CD4-positive, alpha-beta T cell (primary cell): ENCODE data around the gene GTPBP2. TPM values are rescaled to one million over a fixed set of nuclear protein-coding genes. Genes with fewer than 3 reads are reported as not detected.
"Not testable (repeated sequence)": the region's sequence is repeated elsewhere in the genome, so short reads cannot be mapped to it uniquely, and the experiment has no call there.

ENCODE experiments used
- ATAC-seq: fragments of 200-7000 bp; cut with Tn5 transposase; one replicate; pipeline ENCODE4 v1.10.0; 2022; ENCODE audit warnings: mild to moderate bottlenecking; ENCODE audit not compliant: poor library complexity
- CTCF ChIA-PET: fragments of 350-600 bp; sonication (Branson Sonifier 250); formaldehyde crosslinking; loops from one replicate; lab custom pipeline; 2021; ENCODE audit warnings: antibody characterized with exemption, inconsistent platforms; lab: Charles Lee
- POLR2A ChIA-PET: fragments of 350-600 bp; sonication (Branson Sonifier 250); formaldehyde crosslinking; loops from one replicate; lab custom pipeline; 2021; ENCODE audit warnings: antibody characterized with exemption, inconsistent platforms; lab: Charles Lee
- DNase-seq, 14 experiments: peaks; one replicate each; pipeline ENCODE4 v3.0.0-alpha.2; 2013 to 2020; ENCODE audit warnings: mixed read lengths in 2 of 14
- H3K27ac ChIP-seq, 2 donors: one replicate each; pipeline versions ENCODE4 v1.5.1 to v1.7.0; 2013; ENCODE audit warnings: low read length in 2 of 2, low read depth in 1 of 2, mild to moderate bottlenecking in 1 of 2
- H3K27me3 ChIP-seq, 2 experiments: 1 replicate in 1 of 2; 2 replicates in 1 of 2; pipeline versions ENCODE4 v1.6.1 to v1.7.0; 2013; ENCODE audit warnings: low read length in 2 of 2, control low read depth in 1 of 2, mild to moderate bottlenecking in 1 of 2, moderate library complexity in 1 of 2; ENCODE audit not compliant: insufficient read depth in 2 of 2, control insufficient read depth in 1 of 2
- H3K36me3 ChIP-seq: one replicate; pipeline ENCODE4 v1.6.1; 2013; ENCODE audit warnings: low read length, control low read depth; ENCODE audit not compliant: insufficient read depth
- H3K4me1 ChIP-seq: one replicate; pipeline ENCODE4 v1.6.1; 2013; ENCODE audit warnings: low read length, control low read depth; ENCODE audit not compliant: insufficient read depth
- H3K4me3 ChIP-seq: one replicate; pipeline ENCODE4 v1.5.1; 2013; ENCODE audit warnings: mild to moderate bottlenecking, low read length, moderate library complexity
- H3K9me3 ChIP-seq, 2 experiments: 1 replicate in 1 of 2; 2 replicates in 1 of 2; pipeline versions ENCODE4 v1.6.1 to v1.7.0; 2013; ENCODE audit warnings: low read length in 2 of 2, mild to moderate bottlenecking in 2 of 2, control low read depth in 1 of 2, moderate library complexity in 1 of 2; ENCODE audit not compliant: control insufficient read depth in 1 of 2, insufficient read depth in 1 of 2
- H3K27ac Mint-ChIP-seq: one replicate; pipeline ENCODE4 v1.8.0; 2020; ENCODE audit warnings: mixed read lengths
- H3K27me3 Mint-ChIP-seq: one replicate; pipeline ENCODE4 v1.8.0; 2021; ENCODE audit warnings: mixed read lengths
- H3K36me3 Mint-ChIP-seq: one replicate; pipeline ENCODE4 v1.8.0; 2021; ENCODE audit warnings: low read depth, mixed read lengths
- H3K4me1 Mint-ChIP-seq: one replicate; pipeline ENCODE4 v1.8.0; 2021; ENCODE audit warnings: low read depth, mixed read lengths
- H3K4me3 Mint-ChIP-seq: one replicate; pipeline ENCODE4 v1.8.0; 2020; ENCODE audit warnings: mild to moderate bottlenecking, mixed read lengths
- H3K9me3 Mint-ChIP-seq: one replicate; pipeline ENCODE4 v1.8.0; 2020; ENCODE audit warnings: mixed read lengths
- intact Hi-C, 2 experiments: fragments of 100-400 bp; cut with DNase I in 1 of 2; cut with micrococcal nuclease in 1 of 2; formaldehyde crosslinking; loops; one replicate each; pipeline versions ENCODE4 v1.15.1 to v1.9.0; 2023 to 2025; cut with DNase I, micrococcal nuclease
- total RNA-seq, 174 experiments: library from RNA in 2 of 174; stranded (reverse) in 2 of 174; gene quantifications; one replicate each; pipeline ENCODE4 v1.2.3 and lab custom pipeline; 2021 to 2026
- TF ChIP-seq, protein P1 (sequence below): fragments of 200-600 bp; IDR thresholded peaks from one replicate; pipeline ENCODE4 v1.8.0; 2022; ENCODE audit warnings: antibody characterized with exemption, mild to moderate bottlenecking

GTPBP2 gene
- total RNA-seq, 2 experiments from 2014 or later: 31.5 to 33.9 TPM

DNA sequence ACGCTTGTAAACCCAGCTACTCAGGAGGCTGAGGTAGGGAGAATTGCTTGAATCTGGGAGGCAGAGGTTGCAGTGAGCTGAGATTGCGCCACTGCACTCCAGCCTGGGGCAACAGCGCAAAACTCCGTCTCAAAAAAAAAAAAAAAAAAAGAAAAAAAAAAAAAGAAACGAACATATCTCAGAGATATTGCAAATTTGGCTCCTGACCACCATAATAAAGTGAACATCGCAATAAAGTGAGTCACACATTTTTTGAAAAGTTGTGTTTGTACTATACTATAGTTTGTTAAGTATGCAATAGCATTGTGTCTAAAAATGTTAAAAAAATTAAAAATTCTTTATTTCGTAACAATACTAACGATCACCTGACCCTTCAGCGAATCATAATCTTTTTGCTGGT lies 29.1 kb upstream of the GTPBP2 start:
- Histone ChIP-seq H3K9me3 (no peaks in the 10 kb centered on the region), H3K4me3 (no peak overlapping the region), H3K36me3 (no peaks in the 10 kb centered on the region), H3K4me1 (no peaks in the 10 kb centered on the region), H3K27ac (no peak overlapping the region), H3K27me3 (no peaks in the 10 kb centered on the region)
- Mint-ChIP-seq H3K9me3 (no peaks in the 10 kb centered on the region), H3K4me1 (no peaks in the 10 kb centered on the region), H3K27me3 (no peaks in the 10 kb centered on the region), H3K4me3 (no peak overlapping the region), H3K36me3 (no peaks in the 10 kb centered on the region), H3K27ac (no peak overlapping the region)
- ATAC-seq: no peak
- POLR2A ChIA-PET: no interaction called here
- DNase-seq: no peak
- TF ChIP-seq, protein P1, sequence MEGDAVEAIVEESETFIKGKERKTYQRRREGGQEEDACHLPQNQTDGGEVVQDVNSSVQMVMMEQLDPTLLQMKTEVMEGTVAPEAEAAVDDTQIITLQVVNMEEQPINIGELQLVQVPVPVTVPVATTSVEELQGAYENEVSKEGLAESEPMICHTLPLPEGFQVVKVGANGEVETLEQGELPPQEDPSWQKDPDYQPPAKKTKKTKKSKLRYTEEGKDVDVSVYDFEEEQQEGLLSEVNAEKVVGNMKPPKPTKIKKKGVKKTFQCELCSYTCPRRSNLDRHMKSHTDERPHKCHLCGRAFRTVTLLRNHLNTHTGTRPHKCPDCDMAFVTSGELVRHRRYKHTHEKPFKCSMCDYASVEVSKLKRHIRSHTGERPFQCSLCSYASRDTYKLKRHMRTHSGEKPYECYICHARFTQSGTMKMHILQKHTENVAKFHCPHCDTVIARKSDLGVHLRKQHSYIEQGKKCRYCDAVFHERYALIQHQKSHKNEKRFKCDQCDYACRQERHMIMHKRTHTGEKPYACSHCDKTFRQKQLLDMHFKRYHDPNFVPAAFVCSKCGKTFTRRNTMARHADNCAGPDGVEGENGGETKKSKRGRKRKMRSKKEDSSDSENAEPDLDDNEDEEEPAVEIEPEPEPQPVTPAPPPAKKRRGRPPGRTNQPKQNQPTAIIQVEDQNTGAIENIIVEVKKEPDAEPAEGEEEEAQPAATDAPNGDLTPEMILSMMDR: no peak
- intact Hi-C loops: no loop called here
- CTCF ChIA-PET: no interaction called here

DNA sequence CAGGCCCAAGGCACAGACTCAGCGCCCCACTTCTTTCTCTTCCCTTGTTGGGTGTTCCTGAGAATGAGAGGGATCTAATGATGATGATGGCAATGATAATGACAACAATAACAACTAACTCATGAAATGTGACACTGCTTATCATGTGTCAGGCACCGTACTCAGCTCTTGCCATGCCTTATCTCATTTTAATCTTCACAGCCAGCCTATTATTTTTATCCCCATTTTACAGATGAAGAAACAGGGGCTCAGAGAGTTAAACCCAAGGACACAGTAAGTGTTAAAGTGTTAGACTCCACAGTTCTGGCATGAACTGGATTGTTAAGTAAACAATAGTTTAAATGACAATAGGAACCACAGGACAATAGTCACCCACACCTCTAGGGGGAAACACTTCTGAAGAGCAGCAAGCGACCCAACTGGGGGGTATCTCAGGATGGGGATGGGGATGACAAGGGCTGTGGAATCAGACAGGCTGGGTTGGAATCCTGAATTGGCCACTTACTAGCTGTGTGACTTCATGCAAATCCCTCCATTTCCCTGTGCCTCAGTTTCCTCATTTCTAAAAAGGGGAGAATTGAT lies 28.2 kb upstream of the GTPBP2 start:
- ChIA-PET POLR2A (no interaction called here), CTCF (no interaction called here)
- H3K9me3 ChIP-seq: no peaks in the 10 kb centered on the region
- no peak overlapping the region for H3K27ac ChIP-seq
- intact Hi-C loops: no loop called here
- DNase-seq (no peak), ATAC-seq (no peak)
- H3K4me1 ChIP-seq: no peaks in the 10 kb centered on the region
- Mint-ChIP-seq H3K27me3 (no peaks in the 10 kb centered on the region), H3K4me1 (no peaks in the 10 kb centered on the region), H3K4me3 (no peak overlapping the region), H3K36me3 (no peaks in the 10 kb centered on the region), H3K9me3 (no peaks in the 10 kb centered on the region), H3K27ac (no peak overlapping the region)
- TF ChIP-seq, protein P1: no peak
- H3K27me3 ChIP-seq: no peaks in the 10 kb centered on the region
- H3K36me3 ChIP-seq: no peaks in the 10 kb centered on the region
- no peak overlapping the region for H3K4me3 ChIP-seq

DNA sequence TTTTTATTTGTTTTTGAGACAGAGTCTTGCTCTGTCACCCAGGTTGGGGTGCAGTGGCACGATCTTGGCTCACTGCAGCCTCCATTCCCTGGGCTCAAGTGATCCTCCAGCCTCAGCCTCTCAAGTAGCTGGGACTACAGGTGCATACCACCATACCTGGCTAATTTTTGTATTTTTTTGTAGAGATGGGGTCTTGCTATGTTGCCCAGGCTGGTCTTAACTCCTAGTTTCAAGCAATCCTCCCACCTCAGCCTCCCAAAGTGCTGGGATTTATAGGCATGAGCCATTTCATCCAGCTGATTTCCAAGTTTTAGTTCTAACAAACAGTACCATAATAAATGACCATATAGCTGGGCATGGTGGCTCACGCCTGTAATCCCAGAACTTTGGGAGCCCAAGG lies 23.8 kb upstream of the GTPBP2 start:
- H3K9me3 Mint-ChIP-seq, POLR2A ChIA-PET, H3K4me3 ChIP-seq, intact Hi-C loops, ATAC-seq, H3K36me3 ChIP-seq, H3K27me3 ChIP-seq, H3K4me1 ChIP-seq, CTCF ChIA-PET, H3K9me3 ChIP-seq, H3K4me3 Mint-ChIP-seq, H3K27ac Mint-ChIP-seq, H3K36me3 Mint-ChIP-seq, H3K27ac ChIP-seq, H3K4me1 Mint-ChIP-seq, DNase-seq, H3K27me3 Mint-ChIP-seq: not testable (repeated sequence)

DNA sequence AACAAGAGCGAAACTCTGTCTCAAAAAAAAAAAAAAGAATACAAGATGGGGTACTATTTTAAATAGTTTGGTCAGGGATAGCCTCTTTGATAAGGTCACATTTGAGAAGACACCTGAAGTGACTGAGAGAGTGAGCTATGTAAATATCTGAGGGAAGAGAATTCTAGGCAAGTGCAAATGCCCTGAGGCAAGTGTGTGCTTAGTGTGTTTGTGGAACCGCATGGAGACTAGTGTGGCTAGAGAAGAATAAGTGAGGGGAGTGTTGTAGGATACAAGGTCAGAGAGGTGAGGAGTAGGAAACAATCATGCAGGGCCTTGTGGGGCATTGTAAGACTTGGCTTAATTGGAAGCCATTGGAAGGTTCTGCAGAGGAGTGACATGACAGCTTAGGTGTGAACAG lies 19.2 kb upstream of the GTPBP2 start:
- ChIA-PET POLR2A (no interaction called here), CTCF (interaction anchor here (2.1 kb wide), 1 partner anchor 19 kb away, joined by 6 read pairs; no protein-coding TSS in a partner anchor)
- no peak overlapping the region for H3K4me3 Mint-ChIP-seq
- H3K36me3 ChIP-seq: no peaks in the 10 kb centered on the region
- DNase-seq (no peak), ATAC-seq (no peak)
- H3K27ac ChIP-seq: no peak overlapping the region
- intact Hi-C loops: no loop called here
- H3K27ac Mint-ChIP-seq: no peak overlapping the region
- no peaks in the 10 kb centered on the region for H3K9me3 ChIP-seq
- H3K4me1 ChIP-seq: peaks cover 11% of the 10 kb centered on the region
- TF ChIP-seq, protein P1: no peak
- no peak overlapping the region for H3K4me3 ChIP-seq
- no peaks in the 10 kb centered on the region for H3K27me3 ChIP-seq
- peaks cover 18% of the 10 kb centered on the region for H3K4me1 Mint-ChIP-seq
- H3K9me3 Mint-ChIP-seq: no peaks in the 10 kb centered on the region
- no peaks in the 10 kb centered on the region for H3K27me3 Mint-ChIP-seq
- no peaks in the 10 kb centered on the region for H3K36me3 Mint-ChIP-seq
